Measurements from ENCODE around the gene OBSCN.
"Not testable (repeated sequence)": the region's sequence is repeated elsewhere in the genome, so short reads cannot be mapped to it uniquely, and the experiment has no call there.

OBSCN gene

GRCh38 chr1:228219245-228219961, 11.6 kb downstream of the OBSCN start:
- TF ChIP-seq CTCF (IDR thresholded peaks at IDR 0.05; ENCODE audit: low read depth, low read length), result no peak
- H3K4me1 ChIP-seq, result peaks cover 4% of the 10 kb centered on the region; the same call in 1 of the 2 replicates
- no peaks in the 10 kb centered on the region for H3K36me3 ChIP-seq
- H3K4me3 ChIP-seq (ENCODE audit: low read depth, low read length), result no peak overlapping the region
- no peak for DNase-seq
- no peaks in the 10 kb centered on the region for H3K27me3 ChIP-seq
- H3K9me3 ChIP-seq, result no peaks in the 10 kb centered on the region

DNA sequence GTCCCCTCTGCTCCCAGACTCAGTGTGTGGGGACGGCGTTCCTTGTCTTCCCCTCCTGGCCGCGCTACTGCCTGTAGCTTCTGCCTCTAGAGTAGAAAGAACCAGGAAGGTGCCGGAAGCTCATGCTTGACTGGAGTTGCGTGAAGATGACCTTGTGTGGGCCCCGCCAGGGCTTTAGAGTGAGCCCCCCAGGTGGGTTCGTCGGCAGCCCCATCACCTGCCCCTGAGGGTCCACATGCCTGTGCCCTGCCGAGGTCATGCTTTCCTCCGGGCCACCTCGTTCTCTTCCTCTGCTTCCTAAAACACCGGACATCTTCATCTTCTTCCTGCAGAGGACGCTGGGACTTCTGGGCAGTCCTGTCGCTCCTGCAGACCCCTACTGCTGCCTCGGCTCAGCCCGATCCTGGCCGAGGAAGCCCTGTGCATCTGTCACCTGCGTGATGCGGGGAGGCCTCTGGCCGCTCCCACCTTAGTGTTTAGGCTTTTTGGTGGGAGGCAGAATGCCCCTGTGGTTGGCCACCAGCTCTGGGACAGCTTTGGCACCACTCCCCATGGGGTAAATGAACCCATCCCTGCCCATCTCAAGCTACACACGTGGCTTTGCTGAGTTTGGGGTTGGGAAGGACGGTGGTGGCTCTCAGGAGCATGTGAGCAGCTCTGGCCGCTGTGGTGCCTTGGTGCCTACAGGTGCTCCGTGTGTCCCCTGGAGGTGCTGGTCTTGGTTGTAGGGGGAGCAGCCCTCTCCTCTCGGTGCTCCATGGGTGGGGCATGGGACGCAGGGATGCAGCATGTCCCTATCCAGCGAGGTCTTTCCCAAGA, 12.3 kb downstream of the OBSCN start:
- Histone ChIP-seq H3K4me1 (peaks cover 4% of the 10 kb centered on the region; the same call in 1 of the 2 replicates), H3K4me3 (ENCODE audit: low read depth, low read length) (no peak overlapping the region), H3K9me3 (no peaks in the 10 kb centered on the region), H3K27me3 (no peaks in the 10 kb centered on the region), H3K36me3 (no peaks in the 10 kb centered on the region)
- no peak for DNase-seq
- no peak for TF ChIP-seq CTCF (IDR thresholded peaks at IDR 0.05; ENCODE audit: low read depth, low read length)

- H3K4me3 ChIP-seq (ENCODE audit: low read depth, low read length); H3K4me1 ChIP-seq; H3K9me3 ChIP-seq; H3K36me3 ChIP-seq; H3K27me3 ChIP-seq; DNase-seq: not testable (repeated sequence)
Measured at GRCh38 chr1:228221097-228221496, 13.3 kb downstream of the OBSCN start.

- Histone ChIP-seq H3K4me1 (no peaks in the 10 kb centered on the region), H3K9me3 (no peaks in the 10 kb centered on the region), H3K36me3 (no peaks in the 10 kb centered on the region), H3K27me3 (no peaks in the 10 kb centered on the region), H3K4me3 (ENCODE audit: low read depth, low read length) (no peak overlapping the region)
- TF ChIP-seq CTCF (IDR thresholded peaks at IDR 0.05; ENCODE audit: low read depth, low read length), result no peak
- DNase-seq, result no peak
Measured at GRCh38 chr1:228222548-228222947, 14.7 kb downstream of the OBSCN start.

DNA sequence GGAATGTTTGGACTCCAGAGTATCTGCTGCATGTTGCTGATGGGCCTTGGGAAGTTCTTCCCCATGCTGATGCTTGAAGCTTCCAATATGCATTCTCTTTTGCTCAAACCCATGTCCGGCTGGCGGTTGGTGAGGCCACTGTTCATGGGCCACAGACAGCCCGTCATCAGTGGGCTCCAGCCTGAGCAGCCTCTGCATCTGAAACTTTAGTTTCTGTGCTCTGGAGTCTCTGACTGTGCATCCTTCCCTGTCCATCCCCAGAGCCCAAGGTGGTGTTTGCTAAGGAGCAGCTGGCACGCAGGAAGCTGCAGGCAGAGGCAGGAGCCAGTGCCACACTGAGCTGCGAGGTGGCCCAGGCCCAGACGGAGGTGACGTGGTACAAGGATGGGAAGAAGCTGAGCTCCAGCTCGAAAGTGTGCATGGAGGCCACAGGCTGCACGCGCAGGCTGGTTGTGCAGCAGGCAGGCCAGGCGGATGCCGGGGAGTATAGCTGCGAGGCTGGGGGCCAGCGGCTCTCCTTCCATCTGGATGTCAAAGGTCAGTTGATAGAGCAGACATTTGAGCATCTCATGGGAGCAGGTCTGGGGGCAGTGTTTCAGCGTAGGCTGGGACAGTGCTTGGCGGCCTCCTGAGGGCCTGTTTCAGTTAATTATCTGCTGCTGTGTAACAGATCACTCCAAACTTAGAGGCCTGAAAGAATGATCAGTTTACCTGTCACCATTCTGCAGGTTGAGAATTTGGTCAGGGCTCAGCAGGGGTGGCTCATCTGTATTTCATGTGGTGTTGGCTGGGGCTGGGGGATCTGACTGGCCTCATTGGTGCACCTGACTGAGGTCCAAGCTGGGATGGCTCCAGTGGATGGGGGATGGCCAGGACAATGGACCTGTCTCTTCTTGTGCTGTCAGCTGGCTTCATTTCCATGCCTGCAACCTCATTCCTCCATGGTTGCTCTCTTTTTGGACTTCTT, 16.6 kb downstream of the OBSCN start:
- no peaks in the 10 kb centered on the region for H3K4me1 ChIP-seq
- no peak overlapping the region for H3K4me3 ChIP-seq (ENCODE audit: low read depth, low read length)
- no peaks in the 10 kb centered on the region for H3K27me3 ChIP-seq
- H3K36me3 ChIP-seq, result no peaks in the 10 kb centered on the region
- H3K9me3 ChIP-seq, result no peaks in the 10 kb centered on the region
- no peak for DNase-seq
- no peak for TF ChIP-seq CTCF (IDR thresholded peaks at IDR 0.05; ENCODE audit: low read depth, low read length)

- DNase-seq, result no peak
- Histone ChIP-seq H3K36me3 (no peaks in the 10 kb centered on the region), H3K4me3 (ENCODE audit: low read depth, low read length) (no peak overlapping the region)
Measured at GRCh38 chr1:228225165-228225710, 17.4 kb downstream of the OBSCN start.

More at GRCh38 chr1:228225165-228225710, 17.4 kb downstream of the OBSCN start:
- no peak for TF ChIP-seq CTCF (IDR thresholded peaks at IDR 0.05; ENCODE audit: low read depth, low read length)
- Histone ChIP-seq H3K9me3 (no peaks in the 10 kb centered on the region), H3K4me1 (no peaks in the 10 kb centered on the region), H3K27me3 (no peaks in the 10 kb centered on the region)
